HG03439 (cell line): ENCODE results near the gene GRIFIN.

Source experiments
- ATAC-seq: cut with Tn5 transposase; IDR thresholded peaks from one replicate; pipeline ENCODE4 v1.9.1; 2021; ENCODE audit warnings: mild to moderate bottlenecking, moderate library complexity; ENCODE audit not compliant: unreplicated experiment

The GRIFIN gene

DNA sequence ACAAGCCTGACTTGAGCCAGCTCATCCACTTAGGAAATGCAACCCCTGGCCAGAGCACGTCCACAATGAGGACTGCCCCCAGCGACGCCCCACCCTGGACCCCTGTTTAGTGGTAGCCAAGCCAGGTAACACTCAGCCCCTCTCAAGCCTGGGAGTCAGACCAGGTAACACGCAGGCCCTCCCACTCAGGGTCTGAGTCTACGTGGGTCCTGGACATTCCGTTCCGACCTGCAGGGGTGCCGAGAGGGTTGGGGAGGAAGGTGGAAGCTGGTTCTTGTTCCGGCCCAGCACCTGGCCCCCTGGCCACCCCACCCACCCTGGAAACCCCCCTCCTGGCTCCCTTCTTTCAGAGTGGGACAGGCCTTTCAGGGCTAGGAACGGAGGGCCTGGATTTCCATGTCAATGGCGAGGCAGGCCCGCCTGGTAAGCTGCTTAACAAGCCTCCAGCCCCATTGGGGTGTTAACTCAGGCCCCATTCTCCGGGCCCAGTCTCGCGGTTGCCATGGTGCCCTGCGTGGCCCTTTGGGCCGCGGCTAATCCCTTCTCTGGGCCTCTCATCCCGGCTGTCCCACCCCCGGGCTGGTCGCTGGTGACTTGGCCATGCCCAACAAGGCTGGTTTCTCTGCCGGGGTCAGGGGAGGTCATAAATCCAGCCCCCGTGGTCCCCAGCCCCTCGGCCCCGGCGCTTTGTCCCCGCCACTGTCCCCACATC is 23.7 kb upstream of the GRIFIN start:
- ATAC-seq: no peak

DNA sequence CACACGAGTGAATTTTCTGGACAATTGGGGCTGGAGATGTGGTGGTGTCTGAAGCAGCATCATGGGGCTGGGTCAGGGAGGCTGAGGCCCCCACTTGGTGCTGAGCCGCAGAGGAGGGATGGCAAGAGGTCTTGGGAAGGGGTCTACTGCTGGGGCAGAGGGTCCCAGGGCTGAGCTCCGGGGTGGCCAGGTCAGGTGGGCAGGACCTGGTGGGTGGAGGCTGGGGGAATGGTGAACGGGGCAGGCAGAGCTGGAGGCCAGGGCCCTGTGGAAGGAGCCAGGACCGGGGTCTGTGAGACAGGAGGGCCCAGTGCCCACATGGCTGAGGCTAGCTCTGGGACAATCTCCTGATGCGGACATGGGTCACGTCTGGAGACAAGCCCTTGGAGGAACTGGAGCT is 23.0 kb upstream of the GRIFIN start:
- no peak for ATAC-seq

DNA sequence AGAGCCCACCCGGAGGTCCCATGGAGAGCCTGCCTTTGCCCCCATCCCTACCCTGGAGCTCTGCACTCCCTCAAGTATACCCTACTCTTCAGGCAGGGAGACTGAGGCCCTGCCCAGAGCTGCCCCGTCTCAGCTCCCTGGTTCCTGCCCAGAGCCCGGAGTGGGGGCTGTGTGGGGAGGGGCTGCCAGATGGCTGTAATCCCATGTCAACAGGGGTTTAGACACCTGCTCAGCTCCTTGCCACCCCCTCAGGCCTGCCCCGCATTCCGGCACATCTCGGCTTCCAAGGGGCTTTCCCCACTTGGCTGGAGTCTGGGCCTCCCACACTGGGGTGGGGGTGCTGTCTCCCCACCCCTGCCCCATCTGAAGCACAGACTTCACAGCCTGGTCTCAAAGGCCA is 22.5 kb upstream of the GRIFIN start:
- no peak for ATAC-seq

DNA sequence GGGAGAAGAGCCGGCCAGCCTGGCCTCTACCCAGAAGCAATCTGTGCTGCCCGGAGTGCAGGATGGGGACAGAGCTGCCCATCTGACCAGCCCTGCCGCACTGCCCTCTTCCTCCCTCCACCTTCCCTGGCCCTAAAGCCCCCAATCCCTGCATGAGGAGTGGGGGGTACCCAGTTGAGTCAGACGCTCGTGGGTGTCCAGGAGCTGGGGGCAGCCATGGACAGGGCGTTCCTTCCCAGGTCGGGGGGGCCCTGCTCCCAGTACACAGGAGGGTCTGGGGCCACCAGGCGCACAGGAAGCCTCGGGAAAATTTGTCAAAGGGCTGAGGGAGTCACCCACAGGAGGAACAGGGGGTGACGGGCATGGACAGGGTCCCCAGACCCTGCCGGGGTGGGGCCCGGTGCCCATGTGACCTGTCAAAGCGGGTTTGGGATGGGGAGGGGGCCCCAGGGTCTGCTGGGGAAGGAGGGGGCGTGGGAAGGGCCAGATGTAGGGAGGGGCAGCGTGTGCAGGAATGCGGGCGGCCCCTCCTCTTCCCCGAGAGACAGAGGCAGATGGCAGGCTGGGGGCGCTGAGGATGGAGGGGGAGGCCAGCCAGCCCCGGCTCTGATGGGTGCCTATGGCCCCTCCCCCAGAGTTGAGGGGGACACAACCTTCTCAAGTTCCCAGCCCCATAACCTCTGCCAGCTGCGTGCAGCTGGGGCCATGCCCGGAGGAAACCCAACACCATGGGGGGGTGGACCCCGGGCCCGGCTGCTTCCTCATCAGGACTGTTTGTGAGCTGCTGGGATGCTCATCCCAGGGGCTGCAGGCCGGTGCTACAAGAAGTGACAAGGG is 21.5 kb upstream of the GRIFIN start:
- no peak for ATAC-seq

DNA sequence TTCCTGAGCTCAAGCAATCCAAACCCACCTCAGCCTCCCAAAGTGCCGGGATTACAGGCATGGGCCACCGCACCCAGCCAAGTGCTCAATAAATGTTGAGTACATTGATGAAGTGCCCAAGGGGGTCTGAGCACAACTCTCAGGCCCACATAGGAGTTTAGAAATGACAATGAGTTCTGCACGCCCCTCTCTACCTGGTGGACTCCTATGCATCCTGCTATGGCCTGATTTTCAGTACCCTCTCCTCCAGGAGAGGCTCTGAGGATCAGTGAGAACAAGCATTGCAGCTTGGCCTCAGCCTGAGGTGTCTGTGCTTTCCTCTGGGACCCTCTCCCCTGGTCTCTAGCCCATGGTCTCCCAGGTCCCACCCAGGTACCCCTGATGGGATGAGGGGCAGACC is 20.9 kb upstream of the GRIFIN start:
- no peak for ATAC-seq

DNA sequence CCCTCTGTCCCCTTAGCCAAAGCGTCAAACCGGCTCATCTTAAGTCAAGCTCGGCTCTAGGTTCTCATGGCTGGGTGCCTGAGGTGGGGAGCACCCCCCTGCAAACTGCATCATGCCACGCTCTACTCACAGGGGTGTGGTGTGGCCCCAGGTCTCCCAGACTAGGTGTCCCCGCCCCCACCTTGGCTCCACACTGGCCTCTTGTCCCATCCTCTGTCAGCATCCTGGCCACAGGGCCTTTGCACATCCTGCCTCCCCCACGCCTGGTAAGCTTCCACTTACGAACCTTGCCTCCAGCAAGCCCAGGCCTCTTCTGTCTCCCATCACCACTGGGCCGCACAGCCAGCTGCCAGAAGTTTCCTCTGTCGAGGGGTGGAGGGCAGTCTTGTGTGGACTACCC is 20.2 kb upstream of the GRIFIN start:
- no peak for ATAC-seq

DNA sequence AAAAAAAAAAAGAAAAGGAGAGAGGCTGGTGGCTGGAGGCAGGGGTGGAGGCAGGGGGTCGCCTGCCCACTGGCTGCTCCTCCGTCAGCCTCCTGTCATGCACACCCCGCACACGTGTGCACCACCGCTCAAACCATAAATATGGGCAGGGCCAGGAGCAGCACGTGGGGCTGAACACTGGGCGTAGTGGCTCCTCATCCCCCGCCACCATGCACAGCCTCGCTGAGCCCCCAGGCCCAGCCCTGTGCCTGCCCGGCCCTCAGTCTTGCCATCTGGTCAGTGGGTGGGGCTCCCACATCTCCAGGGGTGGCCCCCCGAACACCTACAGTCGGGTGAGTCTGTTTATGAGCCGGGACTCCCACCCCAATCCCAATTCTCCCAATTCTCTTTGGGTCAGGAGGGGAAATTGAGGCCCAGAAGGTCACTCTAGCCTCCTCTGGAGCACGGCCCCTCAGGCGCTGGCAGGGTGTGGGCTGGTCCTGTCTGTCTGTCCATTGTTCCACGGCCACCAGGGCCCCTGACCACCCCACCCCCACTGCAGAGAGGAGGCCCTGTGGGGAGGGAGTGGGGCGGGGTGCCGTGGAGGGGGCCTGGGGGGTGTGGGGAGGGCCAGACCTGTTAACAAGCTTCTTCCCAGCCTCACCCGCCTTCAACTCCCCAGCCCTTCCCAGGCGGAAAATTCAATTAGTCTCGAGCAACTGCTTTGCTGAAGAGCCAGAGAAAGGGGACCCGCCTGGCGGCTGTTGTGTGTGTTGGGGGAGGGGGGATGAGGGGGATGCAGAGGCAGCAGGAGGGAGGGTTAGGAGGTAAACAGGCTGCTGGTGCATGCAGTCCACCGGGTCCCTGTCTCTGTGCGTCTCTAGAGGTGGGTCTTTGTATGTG is 19.5 kb upstream of the GRIFIN start:
- ATAC-seq: no peak

DNA sequence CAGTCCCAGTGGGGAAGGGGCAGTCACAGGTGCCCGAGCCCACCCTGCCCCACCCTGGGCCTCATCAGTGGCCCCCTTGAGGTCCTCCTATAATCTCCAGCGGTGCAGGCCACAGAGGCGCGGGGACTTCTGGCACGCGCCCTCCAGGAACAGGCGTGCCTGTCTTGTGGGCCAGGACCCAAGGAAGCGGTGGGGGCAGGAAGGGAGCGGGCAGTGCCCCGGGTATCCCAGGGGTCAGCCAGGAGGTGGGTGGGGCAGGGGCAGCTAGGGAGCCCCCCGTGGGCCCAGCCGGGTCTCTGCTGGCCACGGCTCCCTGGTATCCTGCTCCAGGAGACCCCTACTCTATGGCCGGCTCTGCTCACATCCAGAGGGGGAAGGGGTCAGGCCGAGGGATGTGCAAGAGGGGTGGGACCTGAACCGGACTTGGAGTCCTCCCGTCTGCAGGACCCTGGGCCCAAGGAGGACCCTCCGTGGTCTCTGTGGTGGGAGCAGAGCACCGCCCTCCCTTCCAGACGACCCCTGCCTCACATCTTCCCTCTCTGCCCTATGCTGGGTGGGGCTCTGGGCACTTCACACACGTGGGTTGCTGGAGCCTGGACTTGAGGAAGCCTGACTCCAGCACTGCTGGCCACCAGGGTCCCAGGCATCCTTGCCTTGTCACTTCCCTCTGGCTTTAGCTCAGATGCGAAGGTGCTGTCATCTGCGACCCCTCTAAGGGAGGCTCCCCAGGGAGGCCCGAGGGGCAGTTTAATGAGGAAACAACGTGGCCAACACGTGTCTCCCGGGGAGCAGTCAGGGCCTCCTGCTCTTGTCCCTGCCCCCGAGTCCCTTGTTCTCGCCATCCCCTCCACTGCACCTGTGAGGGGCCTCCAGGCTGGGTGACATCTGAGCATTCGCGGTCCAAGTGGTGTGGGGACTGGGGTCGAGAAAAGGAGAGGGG is 18.3 kb upstream of the GRIFIN start:
- ATAC-seq: no peak

DNA sequence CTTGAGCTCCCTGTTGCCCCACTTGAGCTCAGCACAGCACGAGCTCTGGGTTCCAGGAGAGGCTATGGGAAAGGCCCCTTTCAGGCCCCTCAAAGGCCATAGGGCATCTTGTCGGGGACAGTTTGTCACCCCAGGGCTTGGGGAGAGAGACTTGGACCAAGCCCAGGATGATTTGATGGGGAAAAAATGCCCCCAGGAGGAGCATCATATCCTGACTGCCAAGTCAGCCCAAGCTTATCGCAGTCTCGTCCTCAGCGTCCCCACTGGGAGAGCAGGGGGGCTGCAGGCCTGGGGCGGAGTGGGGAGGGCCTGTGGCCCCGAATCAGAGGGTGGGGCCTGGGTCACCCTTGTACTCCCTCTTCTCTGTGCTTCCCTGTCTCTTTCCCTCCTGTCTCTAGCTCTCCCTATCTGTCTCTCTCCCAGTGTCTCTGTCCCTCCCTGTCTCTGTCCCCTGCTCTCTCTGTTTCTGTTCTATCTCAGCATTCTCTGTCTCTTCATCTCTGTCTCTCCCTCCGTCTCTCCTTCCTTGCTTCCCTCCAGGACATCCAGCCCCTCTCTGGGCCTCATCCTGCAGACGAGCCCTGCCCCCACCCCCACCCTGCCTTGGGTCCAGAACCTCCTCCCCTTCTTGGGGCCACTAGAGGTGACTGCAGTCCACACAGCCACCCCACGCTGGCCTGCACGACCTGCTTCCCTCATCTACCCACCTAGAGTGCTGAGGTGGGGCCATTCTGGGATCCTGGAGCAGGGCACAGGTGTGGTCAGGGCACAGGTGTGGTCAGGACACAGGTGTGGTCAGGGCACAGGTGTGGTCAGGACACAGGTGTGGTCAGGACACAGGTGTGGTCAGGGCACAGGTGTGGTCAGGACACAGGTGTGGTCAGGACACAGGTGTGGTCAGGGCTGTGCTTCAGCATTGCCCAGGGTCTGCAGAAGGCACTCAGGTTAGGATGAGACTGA is 17.3 kb upstream of the GRIFIN start:
- no peak for ATAC-seq

DNA sequence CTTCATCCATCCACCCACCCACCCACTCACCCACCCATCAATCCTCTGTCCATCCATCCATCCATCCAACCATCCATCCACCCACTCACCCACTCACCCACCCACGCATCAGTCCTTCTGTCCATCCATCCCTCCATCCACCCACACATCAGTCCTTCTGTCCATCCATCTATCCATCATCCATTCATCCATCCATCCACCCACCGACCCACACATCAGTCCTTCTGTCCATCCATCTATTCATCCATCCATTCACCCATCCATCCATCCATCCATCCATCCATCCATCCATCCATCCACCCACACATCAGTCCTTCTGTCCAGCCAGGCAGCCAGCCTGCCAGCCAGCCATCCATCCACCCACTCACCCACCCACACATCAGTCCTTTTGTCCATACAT is 15.8 kb upstream of the GRIFIN start:
- no peak for ATAC-seq

DNA sequence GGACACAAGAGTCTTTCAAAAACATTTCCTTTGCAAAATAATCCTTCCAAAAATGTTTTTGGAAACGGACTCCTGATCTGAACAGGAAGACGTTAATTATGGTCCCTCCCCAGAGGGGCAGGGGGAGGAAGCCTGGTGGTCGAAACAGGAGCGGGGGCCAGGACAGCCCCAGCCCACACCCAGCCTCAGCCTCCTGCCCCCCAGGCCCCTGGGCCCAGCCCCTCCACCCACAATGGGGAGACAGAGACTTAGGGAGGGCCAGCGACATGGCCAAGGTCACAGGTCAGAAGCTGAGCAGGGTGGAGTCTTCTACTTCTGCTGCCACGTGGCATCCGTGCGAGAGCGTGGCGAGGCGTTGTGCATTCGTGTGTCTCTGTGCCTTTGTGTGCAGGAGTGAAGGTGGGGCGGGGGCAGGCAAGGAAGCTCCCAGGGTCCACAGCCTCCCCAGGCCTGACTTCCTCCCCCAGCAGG is 14.0 kb upstream of the GRIFIN start:
- ATAC-seq: no peak

DNA sequence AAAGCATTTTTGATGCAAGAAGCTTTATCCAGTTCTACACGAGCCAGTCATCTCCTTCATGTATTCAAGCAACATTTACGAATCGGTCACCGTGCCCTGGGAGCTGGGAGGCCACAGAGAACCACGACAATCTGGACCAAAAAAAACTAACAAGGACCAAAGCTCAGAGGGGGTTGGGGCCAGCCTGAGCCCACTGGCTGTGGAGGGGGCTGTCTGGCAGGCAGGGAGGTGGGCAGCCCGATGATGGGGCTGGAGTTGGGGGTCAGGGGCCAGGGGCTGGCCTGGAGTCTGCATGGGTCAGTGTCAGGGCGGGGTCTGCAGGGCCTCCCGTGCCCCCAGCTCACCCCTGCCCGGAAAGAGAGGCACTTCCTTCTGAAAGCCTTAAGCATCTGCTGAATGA is 12.5 kb upstream of the GRIFIN start:
- ATAC-seq: no peak

DNA sequence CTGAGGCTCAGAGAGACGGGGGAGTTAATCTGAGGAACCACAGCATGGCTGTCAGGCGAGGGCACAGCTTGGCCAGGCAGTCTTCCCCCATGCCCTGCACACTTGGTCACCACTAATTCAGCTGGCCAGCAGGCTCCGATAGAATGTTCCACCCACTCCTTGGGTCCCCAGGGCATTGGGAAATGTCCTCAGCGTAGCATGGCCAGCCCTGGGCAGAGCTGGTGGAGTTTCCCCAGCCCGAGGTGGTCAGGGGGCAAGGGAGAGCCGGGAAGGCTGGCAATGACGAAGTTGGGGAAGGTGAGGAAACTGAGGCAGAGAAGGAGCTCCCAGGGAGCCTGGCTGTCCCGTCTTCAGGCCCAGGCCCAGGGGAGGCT is 12.1 kb upstream of the GRIFIN start:
- no peak for ATAC-seq

DNA sequence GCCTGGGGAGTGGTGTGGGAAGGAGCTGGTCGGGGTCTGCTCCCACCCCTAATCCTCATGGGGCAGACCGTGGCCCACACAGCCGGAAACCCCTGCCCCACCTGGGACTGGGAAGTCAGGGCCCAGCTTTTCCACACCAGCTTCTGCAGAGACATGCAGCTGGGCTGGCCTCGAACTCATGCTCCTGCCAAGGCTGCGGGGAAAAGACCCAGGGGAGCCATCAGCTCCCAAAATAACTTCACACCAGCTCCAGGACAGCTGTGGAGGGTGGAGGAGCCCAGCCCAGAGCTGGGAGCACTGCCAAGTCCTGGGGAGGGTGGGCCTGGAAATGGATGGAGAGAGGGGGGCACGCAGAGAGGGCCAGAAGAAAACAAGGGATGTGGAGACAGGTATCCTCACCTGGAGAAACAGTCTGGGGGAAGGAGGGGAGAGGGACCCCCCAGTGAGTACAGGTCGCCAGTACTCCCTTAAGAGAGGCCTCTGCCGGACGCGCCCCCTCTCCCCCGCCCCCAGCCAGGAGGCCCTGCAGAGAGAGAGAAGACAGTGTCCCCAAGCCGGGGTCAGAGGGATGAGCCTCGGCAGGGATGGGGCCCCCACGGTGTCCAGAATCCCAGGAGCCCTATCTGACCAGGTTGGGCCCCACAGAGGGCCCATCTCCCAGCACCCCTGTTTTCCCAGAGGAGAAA is 11.5 kb upstream of the GRIFIN start:
- ATAC-seq: no peak

DNA sequence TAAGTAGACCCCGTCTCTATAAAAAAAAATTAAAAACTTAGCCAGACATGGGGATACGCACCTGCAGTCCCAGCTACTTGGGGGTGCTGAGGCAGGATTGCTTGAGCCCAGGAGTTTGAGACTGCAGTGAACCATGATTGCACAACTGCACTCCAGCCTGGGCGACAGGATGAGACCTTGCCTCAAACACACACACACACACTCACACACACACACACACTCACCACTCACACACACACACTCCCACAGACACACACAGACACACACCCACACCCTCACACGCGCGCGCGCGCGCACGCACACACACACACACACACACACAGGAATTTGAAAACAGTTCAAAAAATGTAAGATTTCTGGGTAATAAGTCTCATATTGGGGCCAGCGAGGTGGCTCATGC is 8.7 kb upstream of the GRIFIN start:
- no peak for ATAC-seq

DNA sequence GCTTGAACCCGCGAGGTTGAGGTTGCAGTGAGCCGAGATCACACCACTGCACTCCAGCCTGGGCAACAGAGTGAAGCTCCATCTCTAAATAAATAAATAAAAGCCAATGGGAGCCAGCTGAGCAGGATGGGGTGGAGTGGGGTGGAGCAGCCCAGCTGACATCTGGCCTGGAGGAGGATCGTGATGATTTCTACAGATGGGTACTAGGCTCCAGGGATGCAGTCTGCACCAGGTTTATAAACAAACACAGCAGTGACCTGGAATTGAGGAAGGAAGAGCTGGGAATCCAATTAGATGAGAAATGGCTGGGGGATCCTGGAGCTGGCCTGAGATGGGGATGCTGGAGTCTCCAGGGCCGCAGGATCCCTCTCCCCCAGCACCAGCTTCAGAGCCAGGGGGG is 7.3 kb upstream of the GRIFIN start:
- ATAC-seq: no peak

DNA sequence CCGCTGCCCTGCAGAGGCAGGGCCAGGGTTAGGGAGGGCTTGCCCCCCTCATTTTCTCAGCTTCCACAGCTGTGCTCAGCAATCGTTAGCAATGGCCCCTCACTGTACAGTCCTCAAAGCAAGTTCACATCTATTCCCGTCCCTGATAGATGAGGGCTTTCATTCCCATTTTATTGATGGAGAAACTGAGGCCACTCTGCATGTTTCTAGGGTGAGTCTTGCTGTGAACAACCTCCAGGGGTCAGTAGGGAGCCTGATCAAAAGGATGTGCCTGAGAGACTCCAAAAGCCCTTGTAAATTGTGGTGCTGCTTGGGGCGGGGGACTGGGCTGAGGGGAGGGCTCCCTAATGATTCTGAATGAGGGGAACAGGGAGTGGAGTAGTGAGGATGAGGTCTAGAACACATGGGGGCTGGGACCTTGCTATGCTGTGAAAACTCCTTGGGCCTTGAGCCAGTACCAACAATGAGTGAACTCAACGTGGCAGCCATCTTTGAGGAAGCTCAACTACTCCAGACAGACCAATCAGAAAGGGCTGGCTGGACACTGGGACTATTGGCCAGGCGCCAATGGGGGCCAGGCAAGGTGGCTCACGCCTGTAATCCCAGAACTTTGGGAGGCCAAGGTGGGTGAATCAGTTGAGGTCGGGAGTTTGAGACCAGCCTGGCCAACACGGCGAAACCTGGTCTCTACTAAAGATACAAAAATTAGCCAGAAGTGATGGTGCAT is 6.7 kb upstream of the GRIFIN start:
- ATAC-seq: no peak

DNA sequence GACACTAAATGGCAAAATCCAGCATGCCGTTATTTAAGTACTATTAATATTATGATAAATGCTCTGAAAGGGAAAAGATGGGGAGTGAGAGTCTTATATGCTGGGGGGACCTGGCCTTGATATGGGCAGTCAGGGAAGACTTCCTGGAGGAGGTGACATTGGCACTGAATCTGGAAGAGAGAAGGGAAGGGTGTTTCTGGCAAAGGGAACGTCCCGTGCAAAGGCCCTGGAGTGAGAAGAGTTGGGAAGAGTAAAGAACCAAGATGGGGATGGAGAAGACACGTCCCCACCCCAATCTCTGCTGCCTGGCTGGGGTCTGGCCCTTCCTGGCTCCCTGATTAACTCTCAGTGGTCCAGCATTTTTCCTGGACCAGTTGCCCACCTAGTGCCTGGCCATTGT is 5.0 kb upstream of the GRIFIN start:
- no peak for ATAC-seq
